SU-DHL-6 (cell line): ENCODE data around the gene RTP1.

ENCODE experiments used
- EZH2phosphoT487 ChIP-seq: fragments of 200-600 bp; sonication (generic), shearing (Covaris generic); conservative IDR thresholded peaks from 2 replicates; pipeline ENCODE4 v1.6.1; 2018; ENCODE audit warnings: mild to moderate bottlenecking, antibody characterized with exemption, low read length, moderate library complexity, mixed read lengths
- TF ChIP-seq, protein P1 (sequence below): fragments of 200-600 bp; sonication (generic); IDR thresholded peaks from one replicate; pipeline ENCODE4 v1.5.1; 2017; ENCODE audit warnings: antibody characterized with exemption, mild to moderate bottlenecking, low read length, moderate library complexity; ENCODE audit not compliant: insufficient read depth, poor library complexity, severe bottlenecking

DNA sequence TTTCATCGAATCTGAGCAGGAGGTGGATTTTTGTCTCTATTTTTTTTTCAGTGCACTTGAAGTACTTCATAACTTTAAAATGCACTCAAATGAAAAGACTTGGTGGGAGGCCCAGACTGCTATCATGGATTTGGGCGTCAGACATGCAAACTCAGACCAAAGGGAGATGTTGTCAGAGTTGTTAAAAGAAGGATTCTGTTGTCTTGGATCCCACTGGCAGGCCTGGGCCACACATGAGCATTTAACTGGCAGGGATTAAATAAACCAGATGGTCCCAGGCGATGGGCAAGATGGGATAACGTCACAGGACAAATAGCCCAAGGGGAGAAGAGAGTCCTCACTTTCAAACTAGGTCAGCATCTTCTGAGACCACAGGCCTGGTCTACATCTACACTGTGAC lies 15.4 kb downstream of the RTP1 start:
- TF ChIP-seq, protein P1, sequence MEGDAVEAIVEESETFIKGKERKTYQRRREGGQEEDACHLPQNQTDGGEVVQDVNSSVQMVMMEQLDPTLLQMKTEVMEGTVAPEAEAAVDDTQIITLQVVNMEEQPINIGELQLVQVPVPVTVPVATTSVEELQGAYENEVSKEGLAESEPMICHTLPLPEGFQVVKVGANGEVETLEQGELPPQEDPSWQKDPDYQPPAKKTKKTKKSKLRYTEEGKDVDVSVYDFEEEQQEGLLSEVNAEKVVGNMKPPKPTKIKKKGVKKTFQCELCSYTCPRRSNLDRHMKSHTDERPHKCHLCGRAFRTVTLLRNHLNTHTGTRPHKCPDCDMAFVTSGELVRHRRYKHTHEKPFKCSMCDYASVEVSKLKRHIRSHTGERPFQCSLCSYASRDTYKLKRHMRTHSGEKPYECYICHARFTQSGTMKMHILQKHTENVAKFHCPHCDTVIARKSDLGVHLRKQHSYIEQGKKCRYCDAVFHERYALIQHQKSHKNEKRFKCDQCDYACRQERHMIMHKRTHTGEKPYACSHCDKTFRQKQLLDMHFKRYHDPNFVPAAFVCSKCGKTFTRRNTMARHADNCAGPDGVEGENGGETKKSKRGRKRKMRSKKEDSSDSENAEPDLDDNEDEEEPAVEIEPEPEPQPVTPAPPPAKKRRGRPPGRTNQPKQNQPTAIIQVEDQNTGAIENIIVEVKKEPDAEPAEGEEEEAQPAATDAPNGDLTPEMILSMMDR = no peak
- TF ChIP-seq EZH2phosphoT487 = no peak
